Stomach (tissue), 4 donors: ENCODE results near the gene PDXP.
"Not testable (repeated sequence)": the region's sequence is repeated elsewhere in the genome, so short reads cannot be mapped to it uniquely, and the experiment has no call there.

Experiments
- CTCF ChIP-seq, 7 experiments: fragments of 450-650 bp in 4 of 7; fragments of 200-600 bp in 3 of 7; sonication (generic) in 3 of 7; IDR thresholded peaks; one replicate each; pipeline ENCODE4 v1.5.1; 2016 to 2019; ENCODE audit warnings: antibody characterized with exemption in 7 of 7, control low read depth in 2 of 7, mild to moderate bottlenecking in 1 of 7
- EP300 ChIP-seq: sonication (generic); formaldehyde crosslinking; IDR thresholded peaks from one replicate; pipeline ENCODE4 v1.6.1; 2017; ENCODE audit warnings: antibody characterized with exemption
- POLR2A ChIP-seq, 4 donors: fragments of 450-650 bp; IDR thresholded peaks; one replicate each; pipeline ENCODE4 v1.6.1; 2016; ENCODE audit warnings: antibody characterized with exemption in 4 of 4, control low read depth in 2 of 4, mild to moderate bottlenecking in 1 of 4, moderate library complexity in 1 of 4
- POLR2AphosphoS5 ChIP-seq, 3 donors: sonication (generic); formaldehyde crosslinking; IDR thresholded peaks; one replicate each; pipeline ENCODE4 v1.6.1; 2016; ENCODE audit warnings: antibody characterized with exemption in 3 of 3

GRCh38 chr22:37656583-37656982 is 1.9 kb upstream of the PDXP start:
- TF ChIP-seq CTCF (IDR thresholded peaks at IDR 0.05); POLR2AphosphoS5 (IDR thresholded peaks at IDR 0.05); POLR2A (IDR thresholded peaks at IDR 0.05); EP300: not testable (repeated sequence)
